WTC11 (cell line): ENCODE results near the gene DNAH5.

Experiments
- ARID4B ChIP-seq: sonication (generic); formaldehyde crosslinking; IDR thresholded peaks from 2 replicates; pipeline ENCODE4 v1.8.0; 2023; ENCODE audit warnings: missing genetic modification reagents, mild to moderate bottlenecking, borderline replicate concordance
- ATF3 ChIP-seq: sonication (generic); formaldehyde crosslinking; conservative IDR thresholded peaks from 2 replicates; pipeline ENCODE4 v1.8.1; 2022; ENCODE audit warnings: mild to moderate bottlenecking, missing genetic modification reagents
- CTCF ChIP-seq: fragments of 200-600 bp; IDR thresholded peaks from 2 replicates; pipeline ENCODE4 v1.8.0; 2022; ENCODE audit warnings: antibody characterized with exemption
- FOXP1 ChIP-seq: sonication (generic); formaldehyde crosslinking; IDR thresholded peaks from 2 replicates; pipeline ENCODE4 v1.8.0; 2022; ENCODE audit warnings: missing genetic modification reagents, mild to moderate bottlenecking, moderate library complexity, borderline replicate concordance
- FOXP4 ChIP-seq: sonication (generic); formaldehyde crosslinking; IDR thresholded peaks from 2 replicates; pipeline ENCODE4 v1.8.0; 2022; ENCODE audit warnings: mild to moderate bottlenecking, missing genetic modification reagents
- KAT7 ChIP-seq: sonication (generic); formaldehyde crosslinking; IDR thresholded peaks from 2 replicates; pipeline ENCODE4 v1.8.1; 2023; ENCODE audit warnings: missing genetic modification reagents, mild to moderate bottlenecking, borderline replicate concordance
- MAX ChIP-seq: sonication (generic); formaldehyde crosslinking; IDR thresholded peaks from 2 replicates; pipeline ENCODE4 v1.8.0; 2022; ENCODE audit warnings: mild to moderate bottlenecking, missing genetic modification reagents
- PRDM15 ChIP-seq: sonication (generic); formaldehyde crosslinking; IDR thresholded peaks from 2 replicates; pipeline ENCODE4 v1.8.0; 2022; ENCODE audit warnings: missing genetic modification reagents
- SP1 ChIP-seq: sonication (generic); formaldehyde crosslinking; conservative IDR thresholded peaks from 2 replicates; pipeline ENCODE4 v1.8.1; 2022; ENCODE audit warnings: missing genetic modification reagents
- TCF7 ChIP-seq: sonication (generic); formaldehyde crosslinking; IDR thresholded peaks from 2 replicates; pipeline ENCODE4 v1.8.0; 2022; ENCODE audit warnings: mild to moderate bottlenecking, low read depth, missing genetic modification reagents, moderate library complexity
- ZMAT4 ChIP-seq: fragments of 250-450 bp; sonication (Bioruptor Pico); IDR thresholded peaks from 2 replicates; pipeline ENCODE4 v1.9.0; 2021; ENCODE audit warnings: mild to moderate bottlenecking
- ZNF121 ChIP-seq: sonication (generic); formaldehyde crosslinking; IDR thresholded peaks from 2 replicates; pipeline ENCODE4 v1.8.0; 2023; ENCODE audit warnings: missing genetic modification reagents

GRCh38 chr5:13955896-13956295, 11.4 kb upstream of the DNAH5 start:
- TF ChIP-seq FOXP1 (CRISPR knock-in tag) (no peak), ATF3 (CRISPR knock-in tag) (no peak), TCF7 (CRISPR knock-in tag) (no peak), ZNF121 (CRISPR knock-in tag) (no peak), SP1 (CRISPR knock-in tag) (no peak), KAT7 (no peak), CTCF (no peak), MAX (CRISPR knock-in tag) (no peak), ZMAT4 (CRISPR knock-in tag) (no peak), ARID4B (CRISPR knock-in tag) (no peak), PRDM15 (CRISPR knock-in tag) (no peak), FOXP4 (CRISPR knock-in tag) (no peak)
